ENCODE results near the gene ZNF341. TPM values are rescaled to one million over a fixed set of nuclear protein-coding genes. Genes with fewer than 3 reads are reported as not detected.

The ZNF341 gene
- total RNA-seq, 1 donor from 2014 or later, result 3.3 TPM

DNA sequence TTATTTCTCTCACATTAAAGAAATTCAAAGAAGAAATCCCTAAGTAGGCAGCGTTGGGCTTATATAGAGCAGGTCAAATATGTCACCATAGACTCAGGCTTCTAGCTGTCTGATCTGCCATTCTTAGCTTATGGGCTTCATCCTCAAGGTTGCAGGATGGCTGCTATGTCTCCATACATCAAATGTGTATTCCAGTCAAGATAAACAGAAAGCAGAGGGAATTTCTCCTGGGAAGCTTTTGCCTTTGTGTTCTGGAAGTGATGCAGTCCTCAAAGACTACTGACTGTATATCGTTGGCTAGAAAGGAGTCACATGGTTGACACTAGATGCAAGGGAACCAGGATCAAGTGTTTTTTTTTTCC is 36.0 kb downstream of the ZNF341 start:
- peaks cover 1% of the 10 kb centered on the region for H3K9me3 Mint-ChIP-seq (ENCODE audit: unreplicated experiment)
- H3K27ac Mint-ChIP-seq (ENCODE audit: unreplicated experiment), result no peak overlapping the region
- no peaks in the 10 kb centered on the region for H3K36me3 Mint-ChIP-seq (ENCODE audit: unreplicated experiment)
- H3K27me3 Mint-ChIP-seq (ENCODE audit: unreplicated experiment), result peaks cover 6% of the 10 kb centered on the region
- H3K4me1 Mint-ChIP-seq (ENCODE audit: low read depth, unreplicated experiment), result peaks cover 5% of the 10 kb centered on the region
- DNase-seq, result no peak
- no peak overlapping the region for H3K4me3 Mint-ChIP-seq (ENCODE audit: unreplicated experiment)
- TF ChIP-seq, protein P1, sequence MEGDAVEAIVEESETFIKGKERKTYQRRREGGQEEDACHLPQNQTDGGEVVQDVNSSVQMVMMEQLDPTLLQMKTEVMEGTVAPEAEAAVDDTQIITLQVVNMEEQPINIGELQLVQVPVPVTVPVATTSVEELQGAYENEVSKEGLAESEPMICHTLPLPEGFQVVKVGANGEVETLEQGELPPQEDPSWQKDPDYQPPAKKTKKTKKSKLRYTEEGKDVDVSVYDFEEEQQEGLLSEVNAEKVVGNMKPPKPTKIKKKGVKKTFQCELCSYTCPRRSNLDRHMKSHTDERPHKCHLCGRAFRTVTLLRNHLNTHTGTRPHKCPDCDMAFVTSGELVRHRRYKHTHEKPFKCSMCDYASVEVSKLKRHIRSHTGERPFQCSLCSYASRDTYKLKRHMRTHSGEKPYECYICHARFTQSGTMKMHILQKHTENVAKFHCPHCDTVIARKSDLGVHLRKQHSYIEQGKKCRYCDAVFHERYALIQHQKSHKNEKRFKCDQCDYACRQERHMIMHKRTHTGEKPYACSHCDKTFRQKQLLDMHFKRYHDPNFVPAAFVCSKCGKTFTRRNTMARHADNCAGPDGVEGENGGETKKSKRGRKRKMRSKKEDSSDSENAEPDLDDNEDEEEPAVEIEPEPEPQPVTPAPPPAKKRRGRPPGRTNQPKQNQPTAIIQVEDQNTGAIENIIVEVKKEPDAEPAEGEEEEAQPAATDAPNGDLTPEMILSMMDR (IDR thresholded peaks at IDR 0.05; ENCODE audit: partially characterized antibody, unreplicated experiment), result no peak

DNA sequence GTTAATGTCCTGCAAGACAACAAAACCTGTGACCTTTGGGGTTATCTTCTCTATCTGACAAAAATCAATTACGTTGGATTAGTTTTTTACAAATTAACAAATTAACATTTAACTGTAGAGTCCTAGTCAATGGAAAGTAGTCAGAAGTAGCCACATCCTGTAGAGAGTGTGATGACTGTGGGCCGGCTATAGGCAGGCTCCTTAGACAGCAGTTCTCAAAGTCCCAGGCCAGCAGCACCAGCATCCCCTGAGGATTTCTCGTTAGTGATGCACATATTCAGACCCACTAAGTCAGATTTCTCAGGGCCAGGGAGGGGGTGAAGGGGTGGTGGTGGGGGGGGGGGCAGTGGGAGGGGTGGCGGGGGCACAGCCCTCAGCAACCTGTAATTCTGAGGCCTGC is 37.2 kb downstream of the ZNF341 start:
- Mint-ChIP-seq H3K27me3 (ENCODE audit: unreplicated experiment) (peaks cover 6% of the 10 kb centered on the region), H3K27ac (ENCODE audit: unreplicated experiment) (no peak overlapping the region), H3K4me3 (ENCODE audit: unreplicated experiment) (no peak overlapping the region), H3K4me1 (ENCODE audit: low read depth, unreplicated experiment) (peaks cover 5% of the 10 kb centered on the region), H3K36me3 (ENCODE audit: unreplicated experiment) (no peaks in the 10 kb centered on the region), H3K9me3 (ENCODE audit: unreplicated experiment) (peaks cover 1% of the 10 kb centered on the region)
- TF ChIP-seq, protein P1 (IDR thresholded peaks at IDR 0.05; ENCODE audit: partially characterized antibody, unreplicated experiment), result no peak
- DNase-seq, result no peak

DNA sequence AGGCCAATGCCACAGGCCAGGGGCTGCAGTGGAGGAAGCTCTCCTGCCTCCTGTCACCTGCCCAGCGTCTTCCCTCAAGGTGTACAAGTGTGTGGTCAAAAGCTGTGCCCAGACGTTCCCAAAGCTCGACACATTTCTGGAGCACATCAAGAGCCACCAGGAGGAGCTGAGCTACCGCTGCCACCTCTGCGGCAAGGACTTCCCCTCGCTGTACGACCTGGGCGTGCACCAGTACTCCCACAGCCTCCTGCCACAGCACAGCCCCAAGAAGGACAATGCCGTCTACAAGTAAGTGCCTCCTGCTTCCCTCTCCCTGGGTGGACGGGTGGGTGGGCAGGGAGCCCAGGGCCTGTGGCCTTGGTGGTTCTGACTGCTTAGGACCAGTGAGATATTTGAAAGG is 38.2 kb downstream of the ZNF341 start:
- H3K27me3 Mint-ChIP-seq (ENCODE audit: unreplicated experiment), result peaks cover 6% of the 10 kb centered on the region
- no peaks in the 10 kb centered on the region for H3K36me3 Mint-ChIP-seq (ENCODE audit: unreplicated experiment)
- TF ChIP-seq, protein P1 (IDR thresholded peaks at IDR 0.05; ENCODE audit: partially characterized antibody, unreplicated experiment), result no peak
- DNase-seq, result no peak
- no peak overlapping the region for H3K27ac Mint-ChIP-seq (ENCODE audit: unreplicated experiment)
- peaks cover 1% of the 10 kb centered on the region for H3K9me3 Mint-ChIP-seq (ENCODE audit: unreplicated experiment)
- H3K4me1 Mint-ChIP-seq (ENCODE audit: low read depth, unreplicated experiment), result peaks cover 5% of the 10 kb centered on the region
- H3K4me3 Mint-ChIP-seq (ENCODE audit: unreplicated experiment), result no peak overlapping the region

DNA sequence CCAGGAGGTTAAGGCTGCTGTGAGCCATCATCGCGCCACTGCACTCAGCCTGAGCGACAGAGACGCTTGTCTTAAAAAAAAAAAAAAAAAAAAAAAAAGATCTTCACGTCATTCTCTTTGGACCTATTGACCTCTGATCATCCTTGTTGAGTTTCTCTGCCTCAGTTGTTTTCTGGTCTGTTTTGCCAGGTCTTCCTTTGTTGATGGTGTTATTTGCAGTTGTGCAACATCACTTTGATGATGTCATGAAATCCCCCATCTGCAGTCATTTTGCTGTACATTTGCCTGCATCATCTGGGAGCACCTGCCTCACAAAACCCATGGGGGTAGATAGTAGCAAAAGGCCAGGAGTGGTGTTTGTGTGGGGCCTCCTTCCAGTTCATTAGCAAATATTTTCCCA is 40.1 kb downstream of the ZNF341 start:
- Mint-ChIP-seq H3K36me3 (ENCODE audit: unreplicated experiment) (no peaks in the 10 kb centered on the region), H3K4me3 (ENCODE audit: unreplicated experiment) (peak overlapping the region; percentile 31), H3K27ac (ENCODE audit: unreplicated experiment) (peak overlapping the region; percentile 81), H3K4me1 (ENCODE audit: low read depth, unreplicated experiment) (peaks cover 5% of the 10 kb centered on the region), H3K27me3 (ENCODE audit: unreplicated experiment) (peaks cover 2% of the 10 kb centered on the region), H3K9me3 (ENCODE audit: unreplicated experiment) (peaks cover 1% of the 10 kb centered on the region)
- DNase-seq, result peak; percentile 44
- TF ChIP-seq, protein P1 (IDR thresholded peaks at IDR 0.05; ENCODE audit: partially characterized antibody, unreplicated experiment), result no peak

DNA sequence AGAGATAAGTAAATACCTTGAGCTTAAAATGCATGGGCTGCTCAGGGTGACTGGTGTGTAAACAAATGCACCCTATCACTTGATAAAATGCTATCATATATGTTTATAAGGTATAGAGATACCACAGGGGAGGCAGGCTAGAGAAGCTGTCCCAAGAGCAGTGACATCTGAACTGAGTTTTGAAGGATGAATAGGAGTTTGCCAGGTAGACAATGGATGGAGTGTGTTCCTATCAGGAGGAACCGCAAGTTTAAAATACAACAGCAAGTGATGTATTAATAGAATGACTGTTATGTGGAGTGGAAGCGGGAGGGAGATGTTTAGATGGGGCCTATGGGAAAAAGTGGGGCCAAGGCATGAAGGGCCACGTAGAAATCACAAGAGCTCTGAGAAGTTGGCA is 40.6 kb downstream of the ZNF341 start:
- H3K4me3 Mint-ChIP-seq (ENCODE audit: unreplicated experiment), result no peak overlapping the region
- H3K36me3 Mint-ChIP-seq (ENCODE audit: unreplicated experiment), result no peaks in the 10 kb centered on the region
- no peak for DNase-seq
- H3K27me3 Mint-ChIP-seq (ENCODE audit: unreplicated experiment), result peaks cover 2% of the 10 kb centered on the region
- H3K4me1 Mint-ChIP-seq (ENCODE audit: low read depth, unreplicated experiment), result peaks cover 5% of the 10 kb centered on the region
- peaks cover 1% of the 10 kb centered on the region for H3K9me3 Mint-ChIP-seq (ENCODE audit: unreplicated experiment)
- H3K27ac Mint-ChIP-seq (ENCODE audit: unreplicated experiment), result no peak overlapping the region
- TF ChIP-seq, protein P1 (IDR thresholded peaks at IDR 0.05; ENCODE audit: partially characterized antibody, unreplicated experiment), result no peak
